HG03558 (cell line): ENCODE results near the gene SSNA1.

Source experiments
- ATAC-seq: cut with Tn5 transposase; IDR thresholded peaks from one replicate; pipeline ENCODE4 v1.9.1; 2021; ENCODE audit warnings: moderate number of reproducible peaks; ENCODE audit not compliant: unreplicated experiment; ENCODE audit errors: extremely low read depth

SSNA1 gene

GRCh38 chr9:137166380-137167229 lies 21.9 kb upstream of the SSNA1 start:
- ATAC-seq, result no peak

- no peak for ATAC-seq
These were observed 21.2 kb upstream of the SSNA1 start for GRCh38 chr9:137167277-137167746.

GRCh38 chr9:137167747-137168572 lies 20.5 kb upstream of the SSNA1 start:
- no peak for ATAC-seq

- ATAC-seq, result no peak
These were observed 19.9 kb upstream of the SSNA1 start for GRCh38 chr9:137168573-137168903.

GRCh38 chr9:137168904-137169856 lies 19.3 kb upstream of the SSNA1 start:
- ATAC-seq, result no peak

- ATAC-seq, result no peak
These were observed 18.5 kb upstream of the SSNA1 start, which contains the start of gene LRRC26 for GRCh38 chr9:137169896-137170358. Gene LRRC26, minus strand, starts transcription at chr9:137170051. Its CDS starts 108 bp downstream, at chr9:137169943.

GRCh38 chr9:137170486-137171148 lies 17.9 kb upstream of the SSNA1 start:
- no peak for ATAC-seq

- ATAC-seq, result no peak
These were observed 17.2 kb upstream of the SSNA1 start for GRCh38 chr9:137171149-137171900.

- no peak for ATAC-seq
These were observed 15.3 kb upstream of the SSNA1 start for GRCh38 chr9:137172901-137173795.

- ATAC-seq, result no peak
These were observed 14.4 kb upstream of the SSNA1 start for GRCh38 chr9:137173796-137174664.

GRCh38 chr9:137174722-137175293 lies 13.7 kb upstream of the SSNA1 start:
- ATAC-seq, result no peak

GRCh38 chr9:137175345-137175961 lies 13.0 kb upstream of the SSNA1 start:
- no peak for ATAC-seq

- no peak for ATAC-seq
These were observed 11.9 kb upstream of the SSNA1 start for GRCh38 chr9:137176302-137177182.

- ATAC-seq, result no peak
These were observed 10.1 kb upstream of the SSNA1 start for GRCh38 chr9:137178201-137178938.
